Fibroblast of lung (primary cell): ENCODE results near the gene OPRM1. TPM values are rescaled to one million over a fixed set of nuclear protein-coding genes. Genes with fewer than 3 reads are reported as not detected.

Experiments used
- DNase-seq, 2 donors: peaks; one replicate each; pipeline versions ENCODE4 v3.0.0 to v3.0.0-alpha.2; 2010; ENCODE audit warnings: low read depth in 2 of 2
- H2AFZ ChIP-seq: 2 replicates; pipeline ENCODE4 v1.5.1; 2012; ENCODE audit warnings: low read length, control low read depth, inconsistent platforms
- H3K27ac ChIP-seq: 2 replicates; pipeline ENCODE4 v1.5.1; 2011; ENCODE audit warnings: low read length, control low read depth; ENCODE audit not compliant: insufficient read depth
- H3K27me3 ChIP-seq: 2 replicates; pipeline ENCODE4 v1.5.1; 2011; ENCODE audit warnings: mild to moderate bottlenecking, low read length; ENCODE audit not compliant: control insufficient read depth, insufficient read depth
- H3K36me3 ChIP-seq: 2 replicates; pipeline ENCODE4 v1.5.1; 2011; ENCODE audit warnings: low read length; ENCODE audit not compliant: control insufficient read depth, insufficient read depth
- H3K4me1 ChIP-seq: 2 replicates; pipeline ENCODE4 v1.5.1; 2011; ENCODE audit warnings: low read length; ENCODE audit not compliant: control insufficient read depth, insufficient read depth; ENCODE audit errors: extremely low read depth
- H3K4me2 ChIP-seq: 2 replicates; pipeline ENCODE4 v1.5.1; 2011; ENCODE audit warnings: low read length, control low read depth; ENCODE audit not compliant: insufficient read depth; ENCODE audit errors: extremely low read depth
- H3K4me3 ChIP-seq, 4 experiments: fragments of 200-600 bp in 1 of 4; sonication (generic) in 1 of 4; replicated peaks in 1 of 4; 2 replicates each; pipeline ENCODE4 v1.5.1; 2011 to 2016; ENCODE audit warnings: low read length in 4 of 4, low read depth in 3 of 4, mild to moderate bottlenecking in 3 of 4, control low read depth in 2 of 4, inconsistent platforms in 1 of 4, mixed read lengths in 1 of 4; ENCODE audit not compliant: insufficient read depth in 1 of 4; ENCODE audit errors: control extremely low read depth in 1 of 4
- H3K79me2 ChIP-seq: 2 replicates; pipeline ENCODE4 v1.5.1; 2012; ENCODE audit warnings: mild to moderate bottlenecking, low read length, inconsistent platforms; ENCODE audit not compliant: control insufficient read depth, insufficient read depth
- H3K9ac ChIP-seq: 2 replicates; pipeline ENCODE4 v1.5.1; 2011; ENCODE audit warnings: mild to moderate bottlenecking, low read length, control low read depth; ENCODE audit not compliant: insufficient read depth
- H3K9me3 ChIP-seq: 2 replicates; pipeline ENCODE4 v1.5.1; 2012; ENCODE audit warnings: low read depth, low read length; ENCODE audit not compliant: control insufficient read depth, insufficient read depth
- H4K20me1 ChIP-seq: 2 replicates; pipeline ENCODE4 v1.5.1; 2011; ENCODE audit warnings: low read length; ENCODE audit not compliant: control insufficient read depth, insufficient read depth; ENCODE audit errors: extremely low read depth
- EZH2 ChIP-seq: IDR thresholded peaks from 2 replicates; pipeline ENCODE4 v1.5.1; 2012; ENCODE audit warnings: low read length, control low read depth, mild to moderate bottlenecking; ENCODE audit errors: missing control alignments
- polyA plus RNA-seq, 2 donors: library from polyadenylated mRNA; depleted of rRNA in 1 of 2; stranded (reverse) in 1 of 2; unstranded in 1 of 2; fragments of >200 nt; gene quantifications; 2 replicates each; pipeline ENCODE4 v1.2.1, GENCODE V29; 2011 to 2012; ENCODE audit warnings: missing spikeins in 1 of 2
- total RNA-seq: library from RNA; depleted of rRNA; stranded (reverse); fragments of >200 nt; gene quantifications from 2 replicates; pipeline ENCODE4 v1.2.1, GENCODE V29; 2014
- TF ChIP-seq, protein P1 (sequence below), 2 donors: IDR thresholded peaks in 1 of 2; conservative IDR thresholded peaks in 1 of 2; 1 replicate in 1 of 2; 2 replicates in 1 of 2; pipeline ENCODE4 v1.5.1; 2011 to 2012; ENCODE audit warnings: low read length in 2 of 2, control low read depth in 1 of 2, inconsistent platforms in 1 of 2, low read depth in 1 of 2, mild to moderate bottlenecking in 1 of 2

Gene OPRM1
- total and polyA plus RNA-seq, 2 donors (not counting 1 experiment from before 2014, with no cell fraction given): not detected

- no peaks in the 10 kb centered on the region for H3K9me3 ChIP-seq
- TF ChIP-seq, protein P1, sequence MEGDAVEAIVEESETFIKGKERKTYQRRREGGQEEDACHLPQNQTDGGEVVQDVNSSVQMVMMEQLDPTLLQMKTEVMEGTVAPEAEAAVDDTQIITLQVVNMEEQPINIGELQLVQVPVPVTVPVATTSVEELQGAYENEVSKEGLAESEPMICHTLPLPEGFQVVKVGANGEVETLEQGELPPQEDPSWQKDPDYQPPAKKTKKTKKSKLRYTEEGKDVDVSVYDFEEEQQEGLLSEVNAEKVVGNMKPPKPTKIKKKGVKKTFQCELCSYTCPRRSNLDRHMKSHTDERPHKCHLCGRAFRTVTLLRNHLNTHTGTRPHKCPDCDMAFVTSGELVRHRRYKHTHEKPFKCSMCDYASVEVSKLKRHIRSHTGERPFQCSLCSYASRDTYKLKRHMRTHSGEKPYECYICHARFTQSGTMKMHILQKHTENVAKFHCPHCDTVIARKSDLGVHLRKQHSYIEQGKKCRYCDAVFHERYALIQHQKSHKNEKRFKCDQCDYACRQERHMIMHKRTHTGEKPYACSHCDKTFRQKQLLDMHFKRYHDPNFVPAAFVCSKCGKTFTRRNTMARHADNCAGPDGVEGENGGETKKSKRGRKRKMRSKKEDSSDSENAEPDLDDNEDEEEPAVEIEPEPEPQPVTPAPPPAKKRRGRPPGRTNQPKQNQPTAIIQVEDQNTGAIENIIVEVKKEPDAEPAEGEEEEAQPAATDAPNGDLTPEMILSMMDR (conservative IDR thresholded peaks at IDR 0.05 in 1 of 2, IDR thresholded peaks at IDR 0.05 in 1 of 2; ENCODE audit: low read depth in 1 of 2, low read length in 2 of 2): no peak
- no peak for TF ChIP-seq EZH2
Measured at GRCh38 chr6:154111025-154111424, 72.0 kb downstream of the OPRM1 start.

GRCh38 chr6:154112181-154112809 is 73.3 kb downstream of the OPRM1 start:
- Histone ChIP-seq H3K36me3 (no peaks in the 10 kb centered on the region), H3K4me2 (no peak overlapping the region), H2AFZ (no peak overlapping the region), H3K9ac (no peak overlapping the region), H3K79me2 (no peaks in the 10 kb centered on the region), H3K4me1 (no peaks in the 10 kb centered on the region), H3K27me3 (no peaks in the 10 kb centered on the region), H3K27ac (no peak overlapping the region), H3K4me3 (no peak overlapping the region), H4K20me1 (no peaks in the 10 kb centered on the region), H3K9me3 (no peaks in the 10 kb centered on the region)
- peak in 1 of 2 donors; percentile 20 for DNase-seq
- no peak for TF ChIP-seq EZH2
- TF ChIP-seq, protein P1 (conservative IDR thresholded peaks at IDR 0.05 in 1 of 2, IDR thresholded peaks at IDR 0.05 in 1 of 2; ENCODE audit: low read depth in 1 of 2, low read length in 2 of 2): no peak

More at GRCh38 chr6:154111025-154111424, 72.0 kb downstream of the OPRM1 start:
- Histone ChIP-seq H2AFZ (no peak overlapping the region), H3K79me2 (no peaks in the 10 kb centered on the region), H3K9ac (no peak overlapping the region), H3K36me3 (no peaks in the 10 kb centered on the region), H4K20me1 (no peaks in the 10 kb centered on the region), H3K27ac (no peak overlapping the region), H3K4me3 (no peak overlapping the region), H3K27me3 (no peaks in the 10 kb centered on the region), H3K4me1 (no peaks in the 10 kb centered on the region), H3K4me2 (no peak overlapping the region)
- no peak for DNase-seq

DNA sequence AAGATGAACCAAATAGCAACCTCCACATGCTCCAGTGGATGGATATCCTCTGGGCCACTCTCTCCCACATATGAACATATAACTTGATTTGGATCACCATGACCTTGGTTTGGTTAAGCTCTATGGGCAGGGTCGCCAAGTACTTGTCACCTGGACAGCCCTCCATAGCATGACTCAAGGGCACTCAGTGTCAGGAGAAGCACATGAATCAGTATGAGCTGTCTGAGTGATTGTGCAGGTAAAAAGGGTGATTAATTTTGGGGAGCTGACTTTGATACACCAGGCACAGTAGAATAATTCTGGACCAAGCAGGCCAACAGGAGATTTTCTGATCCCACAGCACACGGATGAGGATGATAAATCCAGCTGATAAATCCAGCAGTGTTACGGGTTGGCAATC is 74.4 kb downstream of the OPRM1 start:
- Histone ChIP-seq H3K4me2 (no peak overlapping the region), H4K20me1 (no peaks in the 10 kb centered on the region), H3K9ac (no peak overlapping the region), H3K4me3 (no peak overlapping the region), H3K4me1 (no peaks in the 10 kb centered on the region), H2AFZ (no peak overlapping the region), H3K27me3 (no peaks in the 10 kb centered on the region), H3K9me3 (no peaks in the 10 kb centered on the region), H3K36me3 (no peaks in the 10 kb centered on the region), H3K27ac (no peak overlapping the region), H3K79me2 (no peaks in the 10 kb centered on the region)
- DNase-seq: no peak
- TF ChIP-seq, protein P1 (conservative IDR thresholded peaks at IDR 0.05 in 1 of 2, IDR thresholded peaks at IDR 0.05 in 1 of 2; ENCODE audit: low read depth in 1 of 2, low read length in 2 of 2): no peak
- no peak for TF ChIP-seq EZH2
